HUES64 (cell line): Measurements from ENCODE around the gene GPC6.

Experiments used
- H3K27ac ChIP-seq: 2 replicates; pipeline ENCODE4 v1.7.0; 2013; ENCODE audit warnings: low read depth, low read length, inconsistent platforms
- H3K27me3 ChIP-seq: 2 replicates; pipeline ENCODE4 v1.6.1; 2013; ENCODE audit warnings: mild to moderate bottlenecking, low read length; ENCODE audit not compliant: insufficient read depth
- H3K36me3 ChIP-seq: 2 replicates; pipeline ENCODE4 v1.6.1; 2013; ENCODE audit warnings: mild to moderate bottlenecking, low read length; ENCODE audit not compliant: insufficient read depth
- H3K4me1 ChIP-seq: 2 replicates; pipeline ENCODE4 v1.6.1; 2013; ENCODE audit warnings: mild to moderate bottlenecking, low read length, moderate library complexity; ENCODE audit not compliant: insufficient read depth
- H3K4me3 ChIP-seq: 2 replicates; pipeline ENCODE4 v1.5.1; 2013; ENCODE audit warnings: mild to moderate bottlenecking, low read length, moderate library complexity
- H3K9ac ChIP-seq: 2 replicates; pipeline ENCODE4 v1.6.1; 2013; ENCODE audit warnings: mild to moderate bottlenecking, low read depth, low read length
- H3K9me3 ChIP-seq: 2 replicates; pipeline ENCODE4 v1.6.1; 2013; ENCODE audit warnings: low read depth, low read length; ENCODE audit not compliant: insufficient read depth
- WGBS: fragments of 150-250, 120-280 bp; methylation state at CpG from one replicate; pipeline ENCODE4 v1.1.7; 2013; ENCODE audit warnings: missing lambda C conversion rate; 5-methylcytosine and 5-hydroxymethylcytosine counted together

GPC6 gene

GRCh38 chr13:94248454-94249228 lies 1022.0 kb downstream of the GPC6 start:
- no peaks in the 10 kb centered on the region for H3K36me3 ChIP-seq
- H3K4me3 ChIP-seq = no peak overlapping the region
- H3K27ac ChIP-seq = no peak overlapping the region
- H3K9me3 ChIP-seq = peaks cover 9% of the 10 kb centered on the region; the same call in 1 of the 2 replicates
- no peaks in the 10 kb centered on the region for H3K27me3 ChIP-seq
- H3K4me1 ChIP-seq = peaks cover 13% of the 10 kb centered on the region; the same call in 1 of the 2 replicates
- WGBS = 100% methylated on average over 1 of the region's 2 CpGs
- no peak overlapping the region for H3K9ac ChIP-seq

- WGBS = 26% methylated on average over 1 of the region's 1 CpG
- no peak overlapping the region for H3K9ac ChIP-seq
- peaks cover 13% of the 10 kb centered on the region; the same call in 1 of the 2 replicates for H3K4me1 ChIP-seq
- peaks cover 9% of the 10 kb centered on the region; the same call in 1 of the 2 replicates for H3K9me3 ChIP-seq
- no peak overlapping the region for H3K27ac ChIP-seq
- no peak overlapping the region for H3K4me3 ChIP-seq
- H3K27me3 ChIP-seq = no peaks in the 10 kb centered on the region
- no peaks in the 10 kb centered on the region for H3K36me3 ChIP-seq
These were observed 1022.9 kb downstream of the GPC6 start for GRCh38 chr13:94249512-94249911.

- Histone ChIP-seq H3K4me1 (peaks cover 13% of the 10 kb centered on the region; the same call in 1 of the 2 replicates), H3K9me3 (no peaks in the 10 kb centered on the region), H3K4me3 (no peak overlapping the region), H3K36me3 (no peaks in the 10 kb centered on the region), H3K27ac (no peak overlapping the region), H3K9ac (no peak overlapping the region), H3K27me3 (no peaks in the 10 kb centered on the region)
- WGBS = 85% methylated on average over 7 of the region's 9 CpGs
These were observed 1025.4 kb downstream of the GPC6 start for GRCh38 chr13:94251831-94252608.

- Histone ChIP-seq H3K9ac (no peak overlapping the region), H3K27me3 (no peaks in the 10 kb centered on the region), H3K27ac (no peak overlapping the region), H3K36me3 (no peaks in the 10 kb centered on the region), H3K4me3 (no peak overlapping the region), H3K9me3 (no peaks in the 10 kb centered on the region), H3K4me1 (peaks cover 4% of the 10 kb centered on the region; the same call in 1 of the 2 replicates)
These were observed 1028.1 kb downstream of the GPC6 start for GRCh38 chr13:94254737-94255136.

GRCh38 chr13:94256721-94257120 lies 1030.1 kb downstream of the GPC6 start:
- no peak overlapping the region for H3K9ac ChIP-seq
- no peak overlapping the region for H3K27ac ChIP-seq
- no peaks in the 10 kb centered on the region for H3K27me3 ChIP-seq
- H3K36me3 ChIP-seq = no peaks in the 10 kb centered on the region
- H3K4me1 ChIP-seq = no peaks in the 10 kb centered on the region
- WGBS = no CpG with 5 or more reads among the region's 1 CpG
- no peaks in the 10 kb centered on the region for H3K9me3 ChIP-seq
- no peak overlapping the region for H3K4me3 ChIP-seq

GRCh38 chr13:94259984-94260383 lies 1033.4 kb downstream of the GPC6 start:
- H3K9ac ChIP-seq = no peak overlapping the region
- H3K27ac ChIP-seq = no peak overlapping the region
- H3K36me3 ChIP-seq = no peaks in the 10 kb centered on the region
- no peaks in the 10 kb centered on the region for H3K27me3 ChIP-seq
- no peaks in the 10 kb centered on the region for H3K9me3 ChIP-seq
- H3K4me1 ChIP-seq = no peaks in the 10 kb centered on the region
- no peak overlapping the region for H3K4me3 ChIP-seq
- WGBS = 91% methylated on average over 1 of the region's 1 CpG

- no peak overlapping the region for H3K9ac ChIP-seq
- H3K27ac ChIP-seq = no peak overlapping the region
- 95% methylated on average over 3 of the region's 3 CpGs for WGBS
- H3K9me3 ChIP-seq = no peaks in the 10 kb centered on the region
- H3K27me3 ChIP-seq = no peaks in the 10 kb centered on the region
- H3K36me3 ChIP-seq = no peaks in the 10 kb centered on the region
- no peaks in the 10 kb centered on the region for H3K4me1 ChIP-seq
- H3K4me3 ChIP-seq = no peak overlapping the region
These were observed 1034.6 kb downstream of the GPC6 start for GRCh38 chr13:94261163-94261562.

GRCh38 chr13:94263038-94263437 lies 1036.4 kb downstream of the GPC6 start:
- no peak overlapping the region for H3K27ac ChIP-seq
- no peaks in the 10 kb centered on the region for H3K36me3 ChIP-seq
- no peaks in the 10 kb centered on the region for H3K27me3 ChIP-seq
- no peak overlapping the region for H3K9ac ChIP-seq
- H3K4me3 ChIP-seq = no peak overlapping the region
- no peaks in the 10 kb centered on the region for H3K4me1 ChIP-seq
- H3K9me3 ChIP-seq = no peaks in the 10 kb centered on the region
- 94% methylated on average over 3 of the region's 3 CpGs for WGBS

GRCh38 chr13:94267581-94268366 lies 1041.2 kb downstream of the GPC6 start:
- H3K27ac ChIP-seq = no peak overlapping the region
- no peaks in the 10 kb centered on the region for H3K36me3 ChIP-seq
- H3K27me3 ChIP-seq = no peaks in the 10 kb centered on the region
- no peaks in the 10 kb centered on the region for H3K9me3 ChIP-seq
- WGBS = 90% methylated on average over 3 of the region's 3 CpGs
- H3K9ac ChIP-seq = no peak overlapping the region
- no peak overlapping the region for H3K4me3 ChIP-seq
- H3K4me1 ChIP-seq = no peaks in the 10 kb centered on the region

- no peaks in the 10 kb centered on the region for H3K4me1 ChIP-seq
- WGBS = 96% methylated on average over 5 of the region's 5 CpGs
- no peak overlapping the region for H3K4me3 ChIP-seq
- H3K27me3 ChIP-seq = no peaks in the 10 kb centered on the region
- no peak overlapping the region for H3K9ac ChIP-seq
- no peaks in the 10 kb centered on the region for H3K9me3 ChIP-seq
- H3K36me3 ChIP-seq = no peaks in the 10 kb centered on the region
- no peak overlapping the region for H3K27ac ChIP-seq
These were observed 1042.1 kb downstream of the GPC6 start for GRCh38 chr13:94268661-94269060.

- Histone ChIP-seq H3K4me1 (no peaks in the 10 kb centered on the region), H3K9ac (no peak overlapping the region), H3K9me3 (no peaks in the 10 kb centered on the region), H3K27me3 (no peaks in the 10 kb centered on the region), H3K27ac (no peak overlapping the region), H3K36me3 (no peaks in the 10 kb centered on the region), H3K4me3 (no peak overlapping the region)
- 92% methylated on average over 5 of the region's 6 CpGs for WGBS
These were observed 1043.0 kb downstream of the GPC6 start for GRCh38 chr13:94269557-94269956.
